HepG2 (cell line): Measurements from ENCODE around the gene AGPAT3. TPM values are rescaled to one million over a fixed set of nuclear protein-coding genes. Genes with fewer than 3 reads are reported as not detected.

Experiments
- BATF2 ChIP-seq: sonication (generic); formaldehyde crosslinking; IDR thresholded peaks from 2 replicates; pipeline ENCODE4 v1.8.0; 2022; ENCODE audit warnings: mild to moderate bottlenecking, missing genetic modification reagents, moderate library complexity
- CBFB ChIP-seq: sonication (generic); formaldehyde crosslinking; IDR thresholded peaks from 2 replicates; pipeline ENCODE4 v1.4.0; 2020; ENCODE audit warnings: missing genetic modification reagents
- CEBPZ ChIP-seq: IDR thresholded peaks from 2 replicates; pipeline ENCODE4 v1.6.1; 2012; ENCODE audit warnings: low read length, improper control_type of control experiment
- FOXA1 ChIP-seq, 2 experiments: fragments of 450-650 bp in 1 of 2; sonication (generic) in 1 of 2; formaldehyde crosslinking in 1 of 2; IDR thresholded peaks; 2 replicates each; pipeline versions ENCODE4 v1.4.0 to v1.6.1; 2016 to 2020; ENCODE audit warnings: missing genetic modification reagents in 1 of 2
- GZF1 ChIP-seq: sonication (generic); formaldehyde crosslinking; IDR thresholded peaks from 2 replicates; pipeline ENCODE4 v1.5.1; 2020; ENCODE audit warnings: mild to moderate bottlenecking, missing genetic modification reagents
- HOXA9 ChIP-seq: sonication (generic); formaldehyde crosslinking; IDR thresholded peaks from 2 replicates; pipeline ENCODE4 v1.8.1; 2022; ENCODE audit warnings: missing genetic modification reagents, mild to moderate bottlenecking, moderate library complexity, borderline replicate concordance
- IKZF4 ChIP-seq: sonication (generic); formaldehyde crosslinking; IDR thresholded peaks from 2 replicates; pipeline ENCODE4 v1.5.1; 2020; ENCODE audit warnings: borderline replicate concordance, mild to moderate bottlenecking, low read depth, missing genetic modification reagents; ENCODE audit errors: not compliant biosample characterization
- NRL ChIP-seq: sonication (generic); formaldehyde crosslinking; IDR thresholded peaks from 2 replicates; pipeline ENCODE4 v1.5.0; 2020; ENCODE audit warnings: missing genetic modification reagents, mild to moderate bottlenecking, moderate library complexity, borderline replicate concordance
- ONECUT2 ChIP-seq: sonication (generic); formaldehyde crosslinking; IDR thresholded peaks from 2 replicates; pipeline ENCODE4 v1.4.0; 2020; ENCODE audit warnings: missing genetic modification reagents
- PHF20 ChIP-seq: sonication (generic); formaldehyde crosslinking; IDR thresholded peaks from 2 replicates; pipeline ENCODE4 v1.5.0; 2020; ENCODE audit warnings: mild to moderate bottlenecking, missing genetic modification reagents
- POLR2AphosphoS2 ChIP-seq: IDR thresholded peaks from 2 replicates; pipeline ENCODE4 v1.6.1; 2011; ENCODE audit warnings: low read depth, low read length, improper control_type of control experiment
- RCOR2 ChIP-seq: IDR thresholded peaks from 2 replicates; pipeline ENCODE4 v1.6.1; 2016; ENCODE audit warnings: missing biosample characterization, missing genetic modification reagents
- RXRB ChIP-seq: IDR thresholded peaks from 2 replicates; pipeline ENCODE4 v1.6.1; 2016; ENCODE audit warnings: borderline replicate concordance, missing genetic modification reagents, missing compliant biosample characterization
- ZBTB7B ChIP-seq: sonication (generic); formaldehyde crosslinking; IDR thresholded peaks from 2 replicates; pipeline ENCODE4 v1.4.0; 2020; ENCODE audit warnings: missing genetic modification reagents
- ZNF160 ChIP-seq: sonication (generic); formaldehyde crosslinking; IDR thresholded peaks from 2 replicates; pipeline ENCODE4 v1.8.0; 2022; ENCODE audit warnings: mild to moderate bottlenecking, inconsistent platforms, missing genetic modification reagents
- ZNF275 ChIP-seq: sonication (generic); formaldehyde crosslinking; IDR thresholded peaks from 2 replicates; pipeline ENCODE4 v1.8.0; 2022; ENCODE audit warnings: missing genetic modification reagents, mild to moderate bottlenecking, inconsistent platforms, borderline replicate concordance
- ZNF337 ChIP-seq: sonication (generic); formaldehyde crosslinking; IDR thresholded peaks from 2 replicates; pipeline ENCODE4 v1.5.1; 2020; ENCODE audit warnings: missing genetic modification reagents, low read depth, mild to moderate bottlenecking, borderline replicate concordance
- ZNF33B ChIP-seq: sonication (generic); formaldehyde crosslinking; IDR thresholded peaks from 2 replicates; pipeline ENCODE4 v1.5.1; 2020; ENCODE audit warnings: mild to moderate bottlenecking, missing genetic modification reagents
- ZNF367 ChIP-seq: sonication (generic); formaldehyde crosslinking; IDR thresholded peaks from 2 replicates; pipeline ENCODE4 v1.4.0; 2020; ENCODE audit warnings: missing genetic modification reagents, borderline replicate concordance
- ZSCAN12 ChIP-seq: sonication (generic); formaldehyde crosslinking; IDR thresholded peaks from 2 replicates; pipeline ENCODE4 v1.9.0; 2021; ENCODE audit warnings: mild to moderate bottlenecking, missing genetic modification reagents
- polyA plus RNA-seq, 8 experiments: library from polyadenylated mRNA; depleted of rRNA in 3 of 8; stranded (reverse) in 7 of 8; unstranded in 1 of 8; fragments of >200 nt; fragmentation: Illumina TruSeq in 4 of 8; extraction: Trizol in 4 of 8; gene quantifications; 2 replicates each; pipeline versions ENCODE4 v1.2.1 to v1.2.3, GENCODE V29; 2011 to 2016; ENCODE audit warnings: low read depth in 4 of 8, missing spikeins in 1 of 8, mixed read lengths in 1 of 8; ENCODE audit not compliant: insufficient read depth in 1 of 8
- total RNA-seq, 5 experiments: library from RNA; depleted of rRNA; stranded (reverse); fragments of >200 nt; fragmentation: Illumina TruSeq; extraction: Trizol; gene quantifications; 2 replicates each; pipeline ENCODE4 v1.2.3, GENCODE V29; 2016; ENCODE audit warnings: low read depth in 1 of 5
- TF ChIP-seq, protein P1 (sequence below): sonication (generic); formaldehyde crosslinking; conservative IDR thresholded peaks from 2 replicates; pipeline ENCODE4 v1.4.0; 2020; ENCODE audit warnings: missing genetic modification reagents
- TF ChIP-seq, protein P2 (sequence below): sonication (generic); formaldehyde crosslinking; IDR thresholded peaks from 2 replicates; pipeline ENCODE4 v1.5.0; 2020; ENCODE audit warnings: missing genetic modification reagents

The AGPAT3 gene
- total and polyA plus RNA-seq, 2 of the 13 experiments (the other 11 are each of a cell fraction or from before 2014, with no cell fraction given) = 32.2 to 54.4 TPM

DNA sequence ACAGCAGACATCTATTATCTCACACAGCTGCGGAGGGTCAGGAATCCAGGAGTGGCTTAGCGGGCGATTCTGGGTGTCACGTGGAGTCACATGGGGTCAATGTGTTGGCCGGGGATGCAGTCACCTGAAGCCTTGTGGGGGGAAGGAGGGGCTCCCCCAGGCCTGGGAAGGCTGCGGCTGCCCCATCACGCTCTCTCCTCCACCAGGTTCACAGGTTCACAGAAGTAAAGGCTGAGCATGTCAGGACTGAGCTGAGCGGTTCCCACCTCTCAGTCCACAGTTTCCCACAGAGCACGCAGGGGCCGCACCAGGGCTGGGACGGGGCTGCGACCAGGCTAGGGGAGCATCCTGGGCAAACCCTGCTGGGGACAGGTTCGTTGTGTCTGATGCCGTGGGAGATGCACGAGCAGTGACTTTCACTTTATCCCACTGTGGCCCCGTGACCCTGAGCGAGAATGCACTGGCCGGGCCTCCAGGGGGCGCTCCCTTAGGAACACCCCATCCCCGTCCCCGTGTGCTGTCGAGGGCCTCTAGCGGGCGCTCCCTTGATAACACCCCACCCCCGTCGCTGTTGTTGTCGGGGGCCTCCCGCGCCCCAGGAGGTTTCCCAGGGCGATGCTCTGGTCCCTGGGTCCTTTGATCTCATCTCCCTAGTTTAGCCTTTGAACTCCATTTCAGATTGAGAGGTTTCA is 73.9 kb downstream of the AGPAT3 start (continued):
- TF ChIP-seq BATF2 (no peak), GZF1 (no peak), HOXA9 (CRISPR knock-in tag) (no peak), ZNF367 (CRISPR knock-in tag) (no peak), ONECUT2 (CRISPR knock-in tag) (0 out of 2 replicates have a peak, but pooled peaks have one; percentile 30), RXRB (CRISPR knock-in tag) (peak; percentile 41), NRL (no peak), FOXA1 (IDR thresholded peaks at IDR 0.05) (no peak), FOXA1 (CRISPR knock-in tag; IDR thresholded peaks at IDR 0.05) (no peak), RCOR2 (CRISPR knock-in tag) (peak; percentile 59), ZNF33B (no peak), ZNF337 (CRISPR knock-in tag) (no peak), PHF20 (CRISPR knock-in tag) (0 out of 2 replicates have a peak, but pooled peaks have one; percentile 30), ZSCAN12 (CRISPR knock-in tag) (0 out of 2 replicates have a peak, but pooled peaks have one; percentile 37), ZBTB7B (CRISPR knock-in tag) (no peak), POLR2AphosphoS2 (no peak), ZNF275 (CRISPR knock-in tag) (no peak), CBFB (CRISPR knock-in tag) (no peak; the same call in 1 of the 2 replicates), IKZF4 (no peak), CEBPZ (no peak), ZNF160 (no peak)
- TF ChIP-seq, protein P1, sequence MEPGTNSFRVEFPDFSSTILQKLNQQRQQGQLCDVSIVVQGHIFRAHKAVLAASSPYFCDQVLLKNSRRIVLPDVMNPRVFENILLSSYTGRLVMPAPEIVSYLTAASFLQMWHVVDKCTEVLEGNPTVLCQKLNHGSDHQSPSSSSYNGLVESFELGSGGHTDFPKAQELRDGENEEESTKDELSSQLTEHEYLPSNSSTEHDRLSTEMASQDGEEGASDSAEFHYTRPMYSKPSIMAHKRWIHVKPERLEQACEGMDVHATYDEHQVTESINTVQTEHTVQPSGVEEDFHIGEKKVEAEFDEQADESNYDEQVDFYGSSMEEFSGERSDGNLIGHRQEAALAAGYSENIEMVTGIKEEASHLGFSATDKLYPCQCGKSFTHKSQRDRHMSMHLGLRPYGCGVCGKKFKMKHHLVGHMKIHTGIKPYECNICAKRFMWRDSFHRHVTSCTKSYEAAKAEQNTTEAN (CRISPR knock-in tag) = 0 out of 2 replicates have a peak, but pooled peaks have one; percentile 24
- TF ChIP-seq, protein P2, sequence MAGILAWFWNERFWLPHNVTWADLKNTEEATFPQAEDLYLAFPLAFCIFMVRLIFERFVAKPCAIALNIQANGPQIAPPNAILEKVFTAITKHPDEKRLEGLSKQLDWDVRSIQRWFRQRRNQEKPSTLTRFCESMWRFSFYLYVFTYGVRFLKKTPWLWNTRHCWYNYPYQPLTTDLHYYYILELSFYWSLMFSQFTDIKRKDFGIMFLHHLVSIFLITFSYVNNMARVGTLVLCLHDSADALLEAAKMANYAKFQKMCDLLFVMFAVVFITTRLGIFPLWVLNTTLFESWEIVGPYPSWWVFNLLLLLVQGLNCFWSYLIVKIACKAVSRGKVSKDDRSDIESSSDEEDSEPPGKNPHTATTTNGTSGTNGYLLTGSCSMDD (CRISPR knock-in tag) = no peak
